ENCODE results near the gene PDIA4.

- TF ChIP-seq, protein P1, sequence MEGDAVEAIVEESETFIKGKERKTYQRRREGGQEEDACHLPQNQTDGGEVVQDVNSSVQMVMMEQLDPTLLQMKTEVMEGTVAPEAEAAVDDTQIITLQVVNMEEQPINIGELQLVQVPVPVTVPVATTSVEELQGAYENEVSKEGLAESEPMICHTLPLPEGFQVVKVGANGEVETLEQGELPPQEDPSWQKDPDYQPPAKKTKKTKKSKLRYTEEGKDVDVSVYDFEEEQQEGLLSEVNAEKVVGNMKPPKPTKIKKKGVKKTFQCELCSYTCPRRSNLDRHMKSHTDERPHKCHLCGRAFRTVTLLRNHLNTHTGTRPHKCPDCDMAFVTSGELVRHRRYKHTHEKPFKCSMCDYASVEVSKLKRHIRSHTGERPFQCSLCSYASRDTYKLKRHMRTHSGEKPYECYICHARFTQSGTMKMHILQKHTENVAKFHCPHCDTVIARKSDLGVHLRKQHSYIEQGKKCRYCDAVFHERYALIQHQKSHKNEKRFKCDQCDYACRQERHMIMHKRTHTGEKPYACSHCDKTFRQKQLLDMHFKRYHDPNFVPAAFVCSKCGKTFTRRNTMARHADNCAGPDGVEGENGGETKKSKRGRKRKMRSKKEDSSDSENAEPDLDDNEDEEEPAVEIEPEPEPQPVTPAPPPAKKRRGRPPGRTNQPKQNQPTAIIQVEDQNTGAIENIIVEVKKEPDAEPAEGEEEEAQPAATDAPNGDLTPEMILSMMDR (IDR thresholded peaks at IDR 0.05), result no peak
- no peak for TF ChIP-seq POLR2A (IDR thresholded peaks at IDR 0.05)
- no peak for TF ChIP-seq EP300 (IDR thresholded peaks at IDR 0.05)
Observed at GRCh38 chr7:149075286-149075685, 47.0 kb upstream of the PDIA4 start.
